Stimulated activated CD8-positive, alpha-beta memory T cell treated with anti-CD3 and anti-CD28 coated beads, Interleukin-7, amount 100 ng/mL, for 1 hour (primary cell): ENCODE data around the gene MAP3K14.

ENCODE experiments used
- DNase-seq, 2 donors: peaks; one replicate each; pipeline ENCODE4 v3.0.0-alpha.2; 2020; ENCODE audit warnings: low read depth in 2 of 2

The MAP3K14 gene

GRCh38 chr17:45282683-45283644, 33.9 kb downstream of the MAP3K14 start:
- DNase-seq: no peak

- no peak for DNase-seq
Observed at GRCh38 chr17:45279898-45280297, 36.9 kb downstream of the MAP3K14 start.

- DNase-seq: no peak
Observed at GRCh38 chr17:45277992-45278391, 38.8 kb downstream of the MAP3K14 start.

- peak; percentile 71 to 85 for DNase-seq
Observed at GRCh38 chr17:45277216-45277849, 39.5 kb downstream of the MAP3K14 start.

- DNase-seq: no peak
Observed at GRCh38 chr17:45276031-45276430, 40.8 kb downstream of the MAP3K14 start.

GRCh38 chr17:45274033-45274432, 42.8 kb downstream of the MAP3K14 start:
- DNase-seq: no peak

GRCh38 chr17:45273551-45273957, 43.3 kb downstream of the MAP3K14 start:
- DNase-seq: no peak

GRCh38 chr17:45271603-45272002, 45.2 kb downstream of the MAP3K14 start:
- DNase-seq: no peak

GRCh38 chr17:45270828-45271418, 45.9 kb downstream of the MAP3K14 start:
- no peak for DNase-seq

- no peak for DNase-seq
Observed at GRCh38 chr17:45269912-45270311, 46.9 kb downstream of the MAP3K14 start.

GRCh38 chr17:45267436-45268055, 49.3 kb downstream of the MAP3K14 start:
- DNase-seq: no peak

GRCh38 chr17:45266372-45266926, 50.4 kb downstream of the MAP3K14 start:
- DNase-seq: no peak

- DNase-seq: no peak
Observed at GRCh38 chr17:45265821-45266220, 51.0 kb downstream of the MAP3K14 start.

GRCh38 chr17:45264988-45265387, 51.8 kb downstream of the MAP3K14 start:
- DNase-seq: no peak

GRCh38 chr17:45264430-45264829, 52.4 kb downstream of the MAP3K14 start:
- no peak for DNase-seq

GRCh38 chr17:45263477-45263860, 53.4 kb downstream of the MAP3K14 start:
- no peak for DNase-seq

- no peak for DNase-seq
Observed at GRCh38 chr17:45262516-45263476, 54.0 kb downstream of the MAP3K14 start.

GRCh38 chr17:45261577-45262515, 55.0 kb downstream of the MAP3K14 start, which contains the start of gene SPATA32:
Gene SPATA32, minus strand, starts transcription at chr17:45262094. Its CDS starts 78 bp downstream, at chr17:45262016.
- no peak for DNase-seq

GRCh38 chr17:45260204-45260783, 56.5 kb downstream of the MAP3K14 start:
- DNase-seq: no peak
